NB4 (cell line): ENCODE data around the gene SLC44A4.

Source experiments
- MYC ChIP-seq: IDR thresholded peaks from 2 replicates; pipeline ENCODE4 v1.6.1; 2011; ENCODE audit warnings: low read depth, low read length
- POLR2A ChIP-seq: IDR thresholded peaks from 2 replicates; pipeline ENCODE4 v1.6.1; 2011; ENCODE audit warnings: mild to moderate bottlenecking; ENCODE audit not compliant: insufficient read length; ENCODE audit errors: extremely low read depth
- TF ChIP-seq, protein P1 (sequence below): IDR thresholded peaks from one replicate; pipeline ENCODE4 v1.5.1; 2012; ENCODE audit warnings: low read depth, low read length

DNA sequence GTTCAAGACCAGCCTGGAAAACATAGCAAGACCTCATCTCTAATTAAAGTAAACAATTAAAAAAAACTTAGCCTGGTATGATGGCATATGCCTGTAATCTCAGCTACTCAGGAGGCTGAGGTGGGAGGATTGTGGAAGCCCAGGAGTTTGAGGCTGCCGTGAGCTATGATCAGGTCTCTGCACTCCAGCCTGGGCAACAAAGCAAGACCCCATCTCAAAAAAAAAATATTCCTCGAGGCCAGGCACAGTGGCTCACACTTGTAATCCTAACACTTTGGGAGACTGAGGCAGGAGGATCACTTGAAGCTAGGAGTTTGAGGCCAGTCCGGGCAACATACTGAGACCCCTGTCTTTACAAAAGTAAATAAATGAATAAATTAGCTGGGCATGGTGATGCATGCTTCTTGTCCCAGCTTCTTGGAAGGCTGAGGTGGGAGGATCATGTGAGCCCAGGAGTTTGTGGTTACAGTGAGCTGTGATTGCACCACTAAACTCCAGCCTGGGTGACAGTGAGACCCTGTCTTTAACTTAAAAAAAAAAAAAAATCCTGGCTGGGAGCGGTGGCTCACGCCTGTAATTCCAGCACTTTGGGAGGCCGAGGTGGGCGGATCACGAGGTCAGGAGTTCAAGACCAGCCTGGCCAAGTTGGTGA, 39.4 kb upstream of the SLC44A4 start:
- TF ChIP-seq, protein P1, sequence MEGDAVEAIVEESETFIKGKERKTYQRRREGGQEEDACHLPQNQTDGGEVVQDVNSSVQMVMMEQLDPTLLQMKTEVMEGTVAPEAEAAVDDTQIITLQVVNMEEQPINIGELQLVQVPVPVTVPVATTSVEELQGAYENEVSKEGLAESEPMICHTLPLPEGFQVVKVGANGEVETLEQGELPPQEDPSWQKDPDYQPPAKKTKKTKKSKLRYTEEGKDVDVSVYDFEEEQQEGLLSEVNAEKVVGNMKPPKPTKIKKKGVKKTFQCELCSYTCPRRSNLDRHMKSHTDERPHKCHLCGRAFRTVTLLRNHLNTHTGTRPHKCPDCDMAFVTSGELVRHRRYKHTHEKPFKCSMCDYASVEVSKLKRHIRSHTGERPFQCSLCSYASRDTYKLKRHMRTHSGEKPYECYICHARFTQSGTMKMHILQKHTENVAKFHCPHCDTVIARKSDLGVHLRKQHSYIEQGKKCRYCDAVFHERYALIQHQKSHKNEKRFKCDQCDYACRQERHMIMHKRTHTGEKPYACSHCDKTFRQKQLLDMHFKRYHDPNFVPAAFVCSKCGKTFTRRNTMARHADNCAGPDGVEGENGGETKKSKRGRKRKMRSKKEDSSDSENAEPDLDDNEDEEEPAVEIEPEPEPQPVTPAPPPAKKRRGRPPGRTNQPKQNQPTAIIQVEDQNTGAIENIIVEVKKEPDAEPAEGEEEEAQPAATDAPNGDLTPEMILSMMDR, result no peak
- TF ChIP-seq MYC (no peak), POLR2A (no peak)
